NCI-H526 treated with DMSO at 0.1 percent for 48 hours (cell line): Measurements from ENCODE around the gene PAPOLA.
"Not testable (repeated sequence)": the region's sequence is repeated elsewhere in the genome, so short reads cannot be mapped to it uniquely, and the experiment has no call there.

ENCODE experiments used
- DNase-seq: peaks from one replicate; lab custom pipeline; 2025; lab: John Stamatoyannopoulos, UW

PAPOLA gene

GRCh38 chr14:96501740-96502620 is at the start of gene PAPOLA:
Gene PAPOLA, plus strand, starts transcription at chr14:96502382. Its CDS starts 211 bp downstream, at chr14:96502593.
- DNase-seq, result peak; percentile 91

- no peak for DNase-seq
These were observed 49.5 kb upstream of the PAPOLA start for GRCh38 chr14:96452684-96453083.

GRCh38 chr14:96455588-96455987 is 46.6 kb upstream of the PAPOLA start:
- DNase-seq, result no peak

GRCh38 chr14:96459851-96460250 is 42.3 kb upstream of the PAPOLA start:
- DNase-seq, result no peak

GRCh38 chr14:96461950-96462798 is 40.0 kb upstream of the PAPOLA start:
- DNase-seq, result no peak

GRCh38 chr14:96464136-96464535 is 38.0 kb upstream of the PAPOLA start:
- no peak for DNase-seq

GRCh38 chr14:96466918-96467317 is 35.3 kb upstream of the PAPOLA start:
- no peak for DNase-seq

- no peak for DNase-seq
These were observed 31.9 kb upstream of the PAPOLA start for GRCh38 chr14:96470331-96470730.

- DNase-seq, result not testable (repeated sequence)
These were observed 31.2 kb upstream of the PAPOLA start for GRCh38 chr14:96470967-96471366.

GRCh38 chr14:96478119-96478518 is 24.1 kb upstream of the PAPOLA start:
- no peak for DNase-seq

- no peak for DNase-seq
These were observed 22.6 kb upstream of the PAPOLA start for GRCh38 chr14:96479435-96480146.

GRCh38 chr14:96481731-96482314 is 20.4 kb upstream of the PAPOLA start:
- DNase-seq, result no peak

- no peak for DNase-seq
These were observed 19.2 kb upstream of the PAPOLA start for GRCh38 chr14:96482986-96483385.

GRCh38 chr14:96484399-96484798 is 17.8 kb upstream of the PAPOLA start:
- no peak for DNase-seq

- DNase-seq, result no peak
These were observed 15.5 kb upstream of the PAPOLA start for GRCh38 chr14:96486705-96487104.

GRCh38 chr14:96489327-96489726 is 12.9 kb upstream of the PAPOLA start:
- DNase-seq, result no peak

- DNase-seq, result no peak
These were observed 9.0 kb upstream of the PAPOLA start for GRCh38 chr14:96493178-96493577.

GRCh38 chr14:96494331-96494730 is 7.9 kb upstream of the PAPOLA start:
- no peak for DNase-seq

GRCh38 chr14:96497087-96497486 is 5.1 kb upstream of the PAPOLA start:
- DNase-seq, result no peak

GRCh38 chr14:96497586-96497985 is 4.6 kb upstream of the PAPOLA start:
- DNase-seq, result no peak

GRCh38 chr14:96501217-96501739 is 904 bp upstream of the PAPOLA start:
- DNase-seq, result no peak
